ENCODE results near the gene FILIP1L. TPM values are rescaled to one million over a fixed set of nuclear protein-coding genes. Genes with fewer than 3 reads are reported as not detected.

FILIP1L gene
- total and polyA plus RNA-seq, 12 donors = 5.3 to 33.2 (median 17.4) TPM

DNA sequence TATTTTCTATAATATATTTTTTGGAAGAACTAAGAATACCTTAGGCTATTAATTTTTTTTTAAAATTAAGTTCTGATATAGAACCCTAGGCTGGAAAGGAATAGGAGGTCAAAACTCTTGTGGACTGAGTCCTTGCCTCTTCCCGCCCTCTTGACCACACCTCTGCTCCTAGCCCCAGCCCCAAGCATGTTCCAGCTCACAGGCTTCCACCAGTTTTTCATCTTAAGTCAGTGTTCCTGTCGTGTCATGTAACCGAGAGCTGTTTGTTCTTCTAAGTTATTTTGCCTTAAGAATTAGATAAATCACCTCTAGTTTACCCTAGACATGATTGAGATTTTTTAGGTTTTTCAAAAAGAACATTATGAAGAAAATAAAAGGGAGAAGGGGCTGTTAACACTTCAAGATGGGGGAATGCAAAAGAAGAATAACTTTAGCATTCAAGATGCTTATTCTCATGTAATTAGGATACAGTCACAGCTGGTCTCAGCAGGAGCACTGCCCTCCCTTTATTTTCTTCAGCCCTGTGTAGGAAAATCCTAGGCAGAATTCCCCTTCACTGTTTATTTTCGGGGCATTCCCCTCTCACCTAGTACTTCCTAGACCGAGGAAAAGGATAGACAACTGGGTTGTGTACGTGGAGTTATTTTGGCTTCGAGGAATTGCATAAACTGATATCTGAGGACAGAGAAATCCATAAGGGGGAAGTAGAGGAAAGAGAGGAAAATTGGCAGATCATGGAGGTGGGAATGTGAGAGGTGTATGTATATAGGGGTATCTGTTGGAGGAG lies 186.4 kb downstream of the FILIP1L start:
- Histone ChIP-seq H3K36me3 (replicated peaks in 1 of 2) (no peaks in the 10 kb centered on the region), H3K27me3 (no peaks in the 10 kb centered on the region), H3K27ac (no peak overlapping the region), H3K4me3 (no peak overlapping the region), H3K4me1 (replicated peaks in 1 of 2) (peaks cover 3 to 28% of the 10 kb centered on the region in 2 donors), H3K9me3 (replicated peaks in 1 of 3) (no peaks in the 10 kb centered on the region)
- TF ChIP-seq, protein P1, sequence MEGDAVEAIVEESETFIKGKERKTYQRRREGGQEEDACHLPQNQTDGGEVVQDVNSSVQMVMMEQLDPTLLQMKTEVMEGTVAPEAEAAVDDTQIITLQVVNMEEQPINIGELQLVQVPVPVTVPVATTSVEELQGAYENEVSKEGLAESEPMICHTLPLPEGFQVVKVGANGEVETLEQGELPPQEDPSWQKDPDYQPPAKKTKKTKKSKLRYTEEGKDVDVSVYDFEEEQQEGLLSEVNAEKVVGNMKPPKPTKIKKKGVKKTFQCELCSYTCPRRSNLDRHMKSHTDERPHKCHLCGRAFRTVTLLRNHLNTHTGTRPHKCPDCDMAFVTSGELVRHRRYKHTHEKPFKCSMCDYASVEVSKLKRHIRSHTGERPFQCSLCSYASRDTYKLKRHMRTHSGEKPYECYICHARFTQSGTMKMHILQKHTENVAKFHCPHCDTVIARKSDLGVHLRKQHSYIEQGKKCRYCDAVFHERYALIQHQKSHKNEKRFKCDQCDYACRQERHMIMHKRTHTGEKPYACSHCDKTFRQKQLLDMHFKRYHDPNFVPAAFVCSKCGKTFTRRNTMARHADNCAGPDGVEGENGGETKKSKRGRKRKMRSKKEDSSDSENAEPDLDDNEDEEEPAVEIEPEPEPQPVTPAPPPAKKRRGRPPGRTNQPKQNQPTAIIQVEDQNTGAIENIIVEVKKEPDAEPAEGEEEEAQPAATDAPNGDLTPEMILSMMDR (IDR thresholded peaks at IDR 0.05) = no peak
- TF ChIP-seq POLR2A (IDR thresholded peaks at IDR 0.05) = no peak
- intact Hi-C loops (cut with DNase I) = no loop called here
- no peak for DNase-seq
- WGBS, 4 donors = 85 to 90% (median 88%) methylated on average over 7 of the region's 7 CpGs

DNA sequence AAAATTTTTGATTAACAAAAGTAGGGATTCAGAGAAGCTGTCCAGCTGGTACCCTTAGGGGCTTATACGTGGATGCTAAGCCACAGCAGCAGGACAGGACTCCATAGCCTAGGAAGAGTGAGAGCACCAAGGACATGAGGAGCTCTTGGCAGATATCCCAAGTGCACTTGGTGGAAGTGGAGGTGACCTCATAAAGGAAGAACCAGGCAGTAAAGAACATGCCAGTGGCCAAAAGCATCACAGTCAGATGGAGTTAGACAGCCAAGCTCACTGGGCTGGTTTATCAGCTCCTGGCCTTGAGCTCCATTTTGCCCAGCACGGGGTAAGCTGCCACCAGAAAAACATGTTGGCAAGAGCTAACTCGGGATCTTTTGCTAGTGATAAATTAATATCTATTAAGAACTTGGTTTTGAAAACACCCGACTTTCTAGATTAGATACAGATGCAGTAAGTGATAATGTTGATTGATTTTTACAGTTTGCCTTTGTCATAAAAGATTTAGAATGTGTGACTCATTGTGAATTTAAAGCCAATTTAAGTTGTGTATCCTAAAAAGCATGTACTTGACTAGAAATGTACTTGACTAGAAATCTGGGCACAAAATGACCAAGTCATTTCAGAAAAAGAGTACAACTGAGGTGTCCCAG lies 188.6 kb downstream of the FILIP1L start:
- Histone ChIP-seq H3K4me3 (no peak overlapping the region), H3K27me3 (no peaks in the 10 kb centered on the region), H3K27ac (peak overlapping the region; percentile 9 to 70 (median 59)), H3K9me3 (replicated peaks in 1 of 3) (no peaks in the 10 kb centered on the region), H3K4me1 (replicated peaks in 1 of 2) (peaks cover 5 to 34% of the 10 kb centered on the region in 2 donors), H3K36me3 (replicated peaks in 1 of 2) (no peaks in the 10 kb centered on the region)
- intact Hi-C loops (cut with DNase I) = no loop called here
- 28 to 47% (median 38%) methylated on average over 4 of the region's 4 CpGs for WGBS, 4 donors
- peak; percentile 78 to 92 (median 89) for DNase-seq
- TF ChIP-seq POLR2A (IDR thresholded peaks at IDR 0.05) = peak in 1 of 2 donors; percentile 53
- TF ChIP-seq, protein P1 (IDR thresholded peaks at IDR 0.05) = no peak

- Histone ChIP-seq H3K4me3 (no peak overlapping the region), H3K27me3 (no peaks in the 10 kb centered on the region), H3K36me3 (replicated peaks in 1 of 2) (no peaks in the 10 kb centered on the region), H3K9me3 (replicated peaks in 1 of 3) (no peaks in the 10 kb centered on the region), H3K27ac (no peak overlapping the region), H3K4me1 (replicated peaks in 1 of 2) (peaks cover 11 to 37% of the 10 kb centered on the region in 2 donors)
- intact Hi-C loops (cut with DNase I) = no loop called here
- TF ChIP-seq POLR2A (IDR thresholded peaks at IDR 0.05) = no peak
- TF ChIP-seq, protein P1 (IDR thresholded peaks at IDR 0.05) = no peak
- no peak for DNase-seq
These were observed 190.4 kb downstream of the FILIP1L start for GRCh38 chr3:99923873-99924272.

GRCh38 chr3:99921986-99922385 lies 192.3 kb downstream of the FILIP1L start:
- TF ChIP-seq, protein P1 (IDR thresholded peaks at IDR 0.05) = no peak
- no peak for TF ChIP-seq POLR2A (IDR thresholded peaks at IDR 0.05)
- Histone ChIP-seq H3K27ac (no peak overlapping the region), H3K9me3 (replicated peaks in 1 of 3) (no peaks in the 10 kb centered on the region), H3K27me3 (no peaks in the 10 kb centered on the region), H3K36me3 (replicated peaks in 1 of 2) (no peaks in the 10 kb centered on the region), H3K4me1 (replicated peaks in 1 of 2) (peaks cover 11 to 31% of the 10 kb centered on the region in 2 donors), H3K4me3 (no peak overlapping the region)
- 74 to 89% (median 81%) methylated on average over 1 of the region's 1 CpG for WGBS, 4 donors
- DNase-seq = no peak
- intact Hi-C loops (cut with DNase I) = no loop called here

Data from adrenal gland (tissue), 12 donors.